OCI-LY3 (cell line): ENCODE results near the gene MCF2L2.

ENCODE experiments used
- H2AFZ ChIP-seq: fragments of 200-600, 300-600 bp; shearing (Covaris generic); 2 replicates; pipeline ENCODE4 v1.6.0; 2014; ENCODE audit warnings: antibody characterized with exemption, low read depth, low read length
- H3K27ac ChIP-seq: fragments of 200-600, 300-600 bp; sonication (generic); 2 replicates; pipeline ENCODE4 v1.5.1; 2014; ENCODE audit warnings: mild to moderate bottlenecking, low read length, moderate library complexity, mixed read lengths
- H3K27me3 ChIP-seq: fragments of 200-600, 300-600 bp; sonication (generic); 2 replicates; pipeline ENCODE4 v1.6.1; 2014; ENCODE audit warnings: low read depth, low read length, mixed read lengths
- H3K36me3 ChIP-seq: fragments of 200-600, 300-600 bp; sonication (generic); replicated peaks from 2 replicates; pipeline ENCODE3; 2014; ENCODE audit warnings: low read depth, low read length, mixed read lengths
- H3K4me1 ChIP-seq: fragments of 300-600, 200-600 bp; sonication (generic); 2 replicates; pipeline ENCODE4 v1.6.1; 2014; ENCODE audit warnings: low read length, mixed read lengths
- H3K4me2 ChIP-seq: fragments of 200-600, 300-600 bp; sonication (generic); 2 replicates; pipeline ENCODE4 v1.6.1; 2014; ENCODE audit warnings: low read length, mixed read lengths
- H3K4me3 ChIP-seq: fragments of 300-600, 200-600 bp; sonication (generic); 2 replicates; pipeline ENCODE4 v1.5.1; 2014; ENCODE audit warnings: antibody characterized with exemption, mild to moderate bottlenecking, low read length, moderate library complexity
- H3K79me2 ChIP-seq: fragments of 300-600, 200-600 bp; shearing (Covaris generic); 2 replicates; pipeline ENCODE4 v1.6.1; 2014; ENCODE audit warnings: mild to moderate bottlenecking, low read length, mixed read lengths
- H3K9ac ChIP-seq: fragments of 300-600, 200-600 bp; shearing (Covaris generic); 2 replicates; pipeline ENCODE4 v1.6.0; 2014; ENCODE audit warnings: mild to moderate bottlenecking, low read length, moderate library complexity
- H3K9me3 ChIP-seq: fragments of 200-600, 300-600 bp; shearing (Covaris generic); 2 replicates; pipeline ENCODE4 v1.6.1; 2014; ENCODE audit warnings: low read length, mixed read lengths; ENCODE audit not compliant: insufficient read depth
- H4K20me1 ChIP-seq: fragments of 200-600, 300-600 bp; sonication (generic); 2 replicates; pipeline ENCODE4 v1.6.1; 2016; ENCODE audit warnings: low read length, mixed read lengths; ENCODE audit not compliant: insufficient read depth
- EZH2phosphoT487 ChIP-seq: fragments of 200-600 bp; shearing (Covaris generic); IDR thresholded peaks from 2 replicates; pipeline ENCODE4 v1.6.1; 2018; ENCODE audit warnings: antibody characterized with exemption, mixed run types, low read depth
- TF ChIP-seq, protein P1 (sequence below): fragments of 200-600, 300-600 bp; sonication (generic); IDR thresholded peaks from 2 replicates; pipeline ENCODE4 v1.5.1; 2014; ENCODE audit warnings: antibody characterized with exemption, low read length, low read depth

MCF2L2 gene

DNA sequence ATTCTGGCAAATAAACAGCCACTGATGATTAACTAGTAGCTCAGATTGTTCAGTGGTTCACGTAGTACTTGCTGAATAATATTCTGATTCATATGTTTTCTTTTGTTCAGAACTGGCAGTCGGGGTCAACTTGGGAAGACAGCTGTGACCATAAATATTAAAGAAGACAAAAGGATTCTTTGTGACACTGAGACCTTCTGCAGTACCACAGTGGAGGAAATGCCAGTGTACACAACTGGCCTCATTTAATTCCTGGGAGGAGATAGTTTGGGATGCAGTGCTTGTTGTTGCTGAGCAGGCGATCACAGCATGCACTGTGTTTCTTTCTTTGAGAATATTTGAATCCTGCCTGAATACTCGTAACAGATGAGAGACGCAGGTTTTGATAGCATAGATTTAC, 26.7 kb upstream of the MCF2L2 start:
- Histone ChIP-seq H3K9me3 (no peaks in the 10 kb centered on the region), H3K4me3 (no peak overlapping the region), H3K27ac (no peak overlapping the region), H3K79me2 (no peaks in the 10 kb centered on the region), H3K4me2 (no peak overlapping the region), H3K36me3 (peaks cover 18% of the 10 kb centered on the region), H3K9ac (no peak overlapping the region), H3K4me1 (no peaks in the 10 kb centered on the region), H2AFZ (no peak overlapping the region), H4K20me1 (no peaks in the 10 kb centered on the region), H3K27me3 (no peaks in the 10 kb centered on the region)
- no peak for TF ChIP-seq EZH2phosphoT487
- TF ChIP-seq, protein P1, sequence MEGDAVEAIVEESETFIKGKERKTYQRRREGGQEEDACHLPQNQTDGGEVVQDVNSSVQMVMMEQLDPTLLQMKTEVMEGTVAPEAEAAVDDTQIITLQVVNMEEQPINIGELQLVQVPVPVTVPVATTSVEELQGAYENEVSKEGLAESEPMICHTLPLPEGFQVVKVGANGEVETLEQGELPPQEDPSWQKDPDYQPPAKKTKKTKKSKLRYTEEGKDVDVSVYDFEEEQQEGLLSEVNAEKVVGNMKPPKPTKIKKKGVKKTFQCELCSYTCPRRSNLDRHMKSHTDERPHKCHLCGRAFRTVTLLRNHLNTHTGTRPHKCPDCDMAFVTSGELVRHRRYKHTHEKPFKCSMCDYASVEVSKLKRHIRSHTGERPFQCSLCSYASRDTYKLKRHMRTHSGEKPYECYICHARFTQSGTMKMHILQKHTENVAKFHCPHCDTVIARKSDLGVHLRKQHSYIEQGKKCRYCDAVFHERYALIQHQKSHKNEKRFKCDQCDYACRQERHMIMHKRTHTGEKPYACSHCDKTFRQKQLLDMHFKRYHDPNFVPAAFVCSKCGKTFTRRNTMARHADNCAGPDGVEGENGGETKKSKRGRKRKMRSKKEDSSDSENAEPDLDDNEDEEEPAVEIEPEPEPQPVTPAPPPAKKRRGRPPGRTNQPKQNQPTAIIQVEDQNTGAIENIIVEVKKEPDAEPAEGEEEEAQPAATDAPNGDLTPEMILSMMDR: no peak

DNA sequence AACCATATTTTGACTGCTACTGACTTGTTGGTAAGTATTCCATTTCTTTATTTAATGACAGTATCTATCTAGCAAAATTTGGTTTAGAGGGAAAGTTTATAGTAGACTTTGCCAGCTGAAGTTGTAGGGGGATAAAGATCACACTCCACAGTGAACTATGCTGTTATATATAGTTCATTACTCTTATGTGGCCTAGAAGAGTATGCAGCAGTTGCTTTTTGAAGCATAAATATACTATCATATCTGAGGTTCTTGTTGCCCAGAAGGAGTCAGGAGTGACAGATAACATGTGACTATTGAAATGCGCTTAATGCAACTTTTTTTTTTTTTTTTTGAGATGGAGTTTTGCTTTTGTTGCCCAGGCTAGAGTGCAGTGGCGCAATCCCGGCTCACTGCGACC, 25.6 kb upstream of the MCF2L2 start:
- Histone ChIP-seq H3K9ac (no peak overlapping the region), H3K9me3 (no peaks in the 10 kb centered on the region), H3K27ac (no peak overlapping the region), H3K4me2 (no peak overlapping the region), H3K4me1 (no peaks in the 10 kb centered on the region), H3K36me3 (peaks cover 18% of the 10 kb centered on the region), H3K4me3 (no peak overlapping the region), H3K79me2 (no peaks in the 10 kb centered on the region), H3K27me3 (no peaks in the 10 kb centered on the region), H4K20me1 (no peaks in the 10 kb centered on the region), H2AFZ (no peak overlapping the region)
- no peak for TF ChIP-seq EZH2phosphoT487
- TF ChIP-seq, protein P1: no peak

DNA sequence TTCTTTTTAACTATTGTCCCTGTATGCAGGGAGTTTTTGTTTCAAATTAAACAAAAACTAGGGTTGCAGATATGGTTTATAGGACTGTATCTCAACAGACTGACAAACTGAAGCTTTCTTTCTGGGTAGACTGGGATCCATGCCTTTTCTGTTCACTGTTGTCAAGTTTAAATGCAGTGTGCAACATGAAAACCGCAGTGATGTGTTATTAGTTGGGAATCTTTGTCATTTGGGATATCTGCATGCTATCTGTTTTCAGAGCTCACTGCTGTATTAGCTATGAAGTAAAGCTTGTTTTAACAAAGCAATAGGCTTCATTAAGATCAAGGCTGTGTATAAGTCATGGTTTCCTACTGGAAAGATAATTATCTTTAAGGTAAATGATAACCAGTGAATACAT, 21.4 kb upstream of the MCF2L2 start:
- H3K27ac ChIP-seq: no peak overlapping the region
- H3K9ac ChIP-seq: no peak overlapping the region
- H3K27me3 ChIP-seq: no peaks in the 10 kb centered on the region
- H3K4me1 ChIP-seq: peaks cover 6% of the 10 kb centered on the region
- no peaks in the 10 kb centered on the region for H3K9me3 ChIP-seq
- H3K36me3 ChIP-seq: peaks cover 12% of the 10 kb centered on the region
- H2AFZ ChIP-seq: no peak overlapping the region
- TF ChIP-seq EZH2phosphoT487: no peak
- TF ChIP-seq, protein P1: no peak
- H3K79me2 ChIP-seq: peaks cover 6% of the 10 kb centered on the region; the same call in 1 of the 2 replicates
- no peak overlapping the region for H3K4me2 ChIP-seq
- no peaks in the 10 kb centered on the region for H4K20me1 ChIP-seq
- H3K4me3 ChIP-seq: no peak overlapping the region

DNA sequence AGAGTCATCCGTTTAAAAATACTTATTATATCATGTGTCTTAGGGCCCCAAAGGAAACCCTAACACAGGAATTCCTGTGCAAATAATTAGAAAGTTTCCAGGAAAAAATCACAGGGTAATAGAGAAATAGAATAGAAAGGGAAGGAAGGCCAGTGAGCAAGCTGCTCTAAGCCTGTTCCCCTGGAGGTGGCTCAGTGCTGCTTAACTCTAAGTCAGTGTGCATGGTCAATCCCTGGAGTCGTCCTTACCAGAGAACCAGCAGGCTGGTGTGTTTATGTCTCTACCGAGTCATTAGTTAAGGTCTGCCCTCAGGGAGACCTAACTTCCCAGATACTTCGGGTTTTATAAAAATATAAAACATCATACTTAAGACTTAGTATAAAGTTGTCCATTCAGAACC, 21.0 kb upstream of the MCF2L2 start:
- Histone ChIP-seq H2AFZ (no peak overlapping the region), H3K4me2 (no peak overlapping the region), H3K4me3 (no peak overlapping the region)

More for the DNA sequence above, 21.0 kb upstream of the MCF2L2 start:
- Histone ChIP-seq H3K4me1 (peaks cover 6% of the 10 kb centered on the region), H4K20me1 (no peaks in the 10 kb centered on the region), H3K27ac (no peak overlapping the region), H3K36me3 (peaks cover 12% of the 10 kb centered on the region), H3K9me3 (0 out of 2 replicates have a peak, but pooled peaks cover 4% of the 10 kb centered on the region), H3K9ac (no peak overlapping the region), H3K79me2 (peaks cover 6% of the 10 kb centered on the region; the same call in 1 of the 2 replicates), H3K27me3 (no peaks in the 10 kb centered on the region)
- TF ChIP-seq, protein P1: no peak
- no peak for TF ChIP-seq EZH2phosphoT487
